ENCODE measurements around the gene MEIS3.

DNA sequence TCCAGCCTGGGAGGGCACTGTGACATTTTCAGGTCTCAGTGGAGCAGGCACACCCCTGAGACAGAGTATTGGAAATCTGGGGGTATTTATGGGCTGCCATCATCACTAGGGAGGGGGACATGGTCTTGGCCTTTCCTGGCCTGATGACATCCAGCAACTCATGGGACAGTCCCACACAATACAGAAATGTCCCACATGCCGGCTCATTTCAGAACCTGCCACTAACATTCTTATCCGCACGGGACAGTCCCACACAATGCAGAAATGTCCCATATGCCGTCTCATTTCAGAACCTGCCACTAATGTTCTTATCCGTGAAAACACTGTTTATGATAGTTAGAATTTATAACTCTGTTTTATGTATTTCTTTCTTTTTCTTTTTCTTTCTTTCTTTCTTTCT lies 42.5 kb upstream of the MEIS3 start:
- TF ChIP-seq, protein P1, sequence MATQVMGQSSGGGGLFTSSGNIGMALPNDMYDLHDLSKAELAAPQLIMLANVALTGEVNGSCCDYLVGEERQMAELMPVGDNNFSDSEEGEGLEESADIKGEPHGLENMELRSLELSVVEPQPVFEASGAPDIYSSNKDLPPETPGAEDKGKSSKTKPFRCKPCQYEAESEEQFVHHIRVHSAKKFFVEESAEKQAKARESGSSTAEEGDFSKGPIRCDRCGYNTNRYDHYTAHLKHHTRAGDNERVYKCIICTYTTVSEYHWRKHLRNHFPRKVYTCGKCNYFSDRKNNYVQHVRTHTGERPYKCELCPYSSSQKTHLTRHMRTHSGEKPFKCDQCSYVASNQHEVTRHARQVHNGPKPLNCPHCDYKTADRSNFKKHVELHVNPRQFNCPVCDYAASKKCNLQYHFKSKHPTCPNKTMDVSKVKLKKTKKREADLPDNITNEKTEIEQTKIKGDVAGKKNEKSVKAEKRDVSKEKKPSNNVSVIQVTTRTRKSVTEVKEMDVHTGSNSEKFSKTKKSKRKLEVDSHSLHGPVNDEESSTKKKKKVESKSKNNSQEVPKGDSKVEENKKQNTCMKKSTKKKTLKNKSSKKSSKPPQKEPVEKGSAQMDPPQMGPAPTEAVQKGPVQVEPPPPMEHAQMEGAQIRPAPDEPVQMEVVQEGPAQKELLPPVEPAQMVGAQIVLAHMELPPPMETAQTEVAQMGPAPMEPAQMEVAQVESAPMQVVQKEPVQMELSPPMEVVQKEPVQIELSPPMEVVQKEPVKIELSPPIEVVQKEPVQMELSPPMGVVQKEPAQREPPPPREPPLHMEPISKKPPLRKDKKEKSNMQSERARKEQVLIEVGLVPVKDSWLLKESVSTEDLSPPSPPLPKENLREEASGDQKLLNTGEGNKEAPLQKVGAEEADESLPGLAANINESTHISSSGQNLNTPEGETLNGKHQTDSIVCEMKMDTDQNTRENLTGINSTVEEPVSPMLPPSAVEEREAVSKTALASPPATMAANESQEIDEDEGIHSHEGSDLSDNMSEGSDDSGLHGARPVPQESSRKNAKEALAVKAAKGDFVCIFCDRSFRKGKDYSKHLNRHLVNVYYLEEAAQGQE (IDR thresholded peaks at IDR 0.05; ENCODE audit: borderline replicate concordance) = no peak
- TF ChIP-seq, protein P1 (CRISPR knock-in tag; IDR thresholded peaks at IDR 0.05; ENCODE audit: low read depth) = no peak
- no peak for TF ChIP-seq CREB1 (IDR thresholded peaks at IDR 0.05)
- no peak for TF ChIP-seq CREB1 (CRISPR knock-in tag; IDR thresholded peaks at IDR 0.05)
- TF ChIP-seq POLR2A (conservative IDR thresholded peaks at IDR 0.05) = no peak
- TF ChIP-seq, protein P2, sequence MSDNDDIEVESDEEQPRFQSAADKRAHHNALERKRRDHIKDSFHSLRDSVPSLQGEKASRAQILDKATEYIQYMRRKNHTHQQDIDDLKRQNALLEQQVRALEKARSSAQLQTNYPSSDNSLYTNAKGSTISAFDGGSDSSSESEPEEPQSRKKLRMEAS (CRISPR knock-in tag; IDR thresholded peaks at IDR 0.05) = no peak
- TF ChIP-seq, protein P3, sequence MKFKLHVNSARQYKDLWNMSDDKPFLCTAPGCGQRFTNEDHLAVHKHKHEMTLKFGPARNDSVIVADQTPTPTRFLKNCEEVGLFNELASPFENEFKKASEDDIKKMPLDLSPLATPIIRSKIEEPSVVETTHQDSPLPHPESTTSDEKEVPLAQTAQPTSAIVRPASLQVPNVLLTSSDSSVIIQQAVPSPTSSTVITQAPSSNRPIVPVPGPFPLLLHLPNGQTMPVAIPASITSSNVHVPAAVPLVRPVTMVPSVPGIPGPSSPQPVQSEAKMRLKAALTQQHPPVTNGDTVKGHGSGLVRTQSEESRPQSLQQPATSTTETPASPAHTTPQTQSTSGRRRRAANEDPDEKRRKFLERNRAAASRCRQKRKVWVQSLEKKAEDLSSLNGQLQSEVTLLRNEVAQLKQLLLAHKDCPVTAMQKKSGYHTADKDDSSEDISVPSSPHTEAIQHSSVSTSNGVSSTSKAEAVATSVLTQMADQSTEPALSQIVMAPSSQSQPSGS (CRISPR knock-in tag; IDR thresholded peaks at IDR 0.05) = no peak
